ENCODE results near the gene BPIFA3.

Gene BPIFA3

DNA sequence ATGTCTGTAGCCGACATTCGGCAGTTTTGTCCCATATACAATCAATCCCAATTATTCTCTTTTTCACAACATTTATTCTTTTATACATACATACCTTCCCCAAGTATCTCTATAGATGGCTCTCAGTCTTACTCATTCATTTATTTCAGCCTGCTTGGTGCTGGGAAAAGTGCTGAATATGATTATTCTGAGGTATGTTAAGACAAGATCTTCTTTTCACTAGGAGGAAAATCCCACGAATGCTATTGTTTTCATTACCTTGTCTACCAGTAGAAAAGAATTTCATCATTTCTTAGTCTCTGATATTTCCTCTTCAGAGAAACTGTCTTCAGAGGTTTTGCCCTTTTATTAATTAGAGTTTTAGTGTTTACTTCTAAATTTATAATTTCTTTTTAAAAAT lies 13.7 kb upstream of the BPIFA3 start:
- no peak for DNase-seq (ENCODE audit: low read depth)
- no peak for TF ChIP-seq CTCF (IDR thresholded peaks at IDR 0.05; ENCODE audit: low read depth, low read length, missing control alignments)
- in situ Hi-C loops (cut with HindIII; ENCODE audit: low sequenced_read_pairs) = no loop called here

DNA sequence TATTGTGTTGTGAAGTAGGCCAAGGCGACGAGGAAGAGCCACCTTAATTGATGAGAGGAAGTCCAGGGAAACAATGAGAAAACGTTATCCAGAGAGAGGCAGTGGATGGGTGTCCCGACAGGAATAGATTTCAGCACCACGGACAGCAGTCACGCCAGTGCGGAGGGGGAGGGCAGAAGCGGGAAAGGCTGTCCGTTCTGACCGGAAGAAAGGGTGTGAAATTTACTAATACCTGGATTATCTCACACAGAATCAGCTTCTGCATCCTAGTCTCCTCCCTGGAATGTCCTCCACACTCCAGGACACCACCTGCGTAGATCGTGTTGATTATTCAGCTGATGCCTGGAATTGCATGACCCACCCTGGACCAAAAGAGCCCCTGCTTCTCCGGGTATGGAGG lies 7.4 kb upstream of the BPIFA3 start:
- in situ Hi-C loops (cut with HindIII; ENCODE audit: low sequenced_read_pairs) = no loop called here
- no peak overlapping the region for H3K4me3 ChIP-seq (ENCODE audit: low read depth, low read length)
- no peak for TF ChIP-seq CTCF (IDR thresholded peaks at IDR 0.05; ENCODE audit: low read depth, low read length, missing control alignments)
- DNase-seq (ENCODE audit: low read depth) = peak; percentile 49

More for the DNA sequence above, 13.7 kb upstream of the BPIFA3 start:
- H3K4me3 ChIP-seq (ENCODE audit: low read depth, low read length) = no peak overlapping the region

GRCh38 chr20:33210371-33210770 lies 6.8 kb upstream of the BPIFA3 start:
- in situ Hi-C loops (cut with HindIII; ENCODE audit: low sequenced_read_pairs) = no loop called here
- no peak for TF ChIP-seq CTCF (IDR thresholded peaks at IDR 0.05; ENCODE audit: low read depth, low read length, missing control alignments)
- DNase-seq (ENCODE audit: low read depth) = no peak
- H3K4me3 ChIP-seq (ENCODE audit: low read depth, low read length) = no peak overlapping the region

DNA sequence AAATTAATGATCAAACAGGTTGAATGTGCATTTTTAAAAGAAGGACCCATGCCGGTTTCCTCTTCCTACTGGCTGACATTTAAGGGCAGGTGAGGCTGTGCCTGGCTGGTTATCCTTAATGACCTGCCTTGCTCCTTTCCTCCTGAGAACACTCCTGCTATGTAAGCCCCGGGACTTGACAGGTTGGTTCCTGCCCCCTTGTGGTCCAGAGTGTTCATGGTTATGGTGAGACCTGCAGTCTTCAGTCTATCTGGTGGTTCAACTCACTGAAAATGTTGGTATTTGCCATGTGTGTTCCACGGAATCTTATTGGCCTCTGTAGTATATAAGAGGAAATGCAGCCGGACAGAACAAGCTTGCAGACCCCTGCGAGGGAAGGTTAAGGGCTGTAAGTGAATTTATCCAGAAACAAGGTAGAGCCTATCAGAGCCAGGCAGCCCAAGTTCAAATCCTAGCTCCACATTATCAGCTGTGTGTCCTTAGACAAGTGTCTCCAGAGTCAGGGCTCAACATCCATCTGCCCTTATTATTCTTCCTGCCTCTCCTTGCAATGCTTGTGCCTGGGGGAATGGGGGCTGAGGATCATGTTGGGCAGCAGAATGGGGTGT lies 5.2 kb upstream of the BPIFA3 start:
- in situ Hi-C loops (cut with HindIII; ENCODE audit: low sequenced_read_pairs) = no loop called here
- peak; percentile 55 for TF ChIP-seq CTCF (IDR thresholded peaks at IDR 0.05; ENCODE audit: low read depth, low read length, missing control alignments)
- DNase-seq (ENCODE audit: low read depth) = peak; percentile 6
- no peak overlapping the region for H3K4me3 ChIP-seq (ENCODE audit: low read depth, low read length)

GRCh38 chr20:33224399-33224798 lies 7.2 kb downstream of the BPIFA3 start:
- in situ Hi-C loops (cut with HindIII; ENCODE audit: low sequenced_read_pairs) = no loop called here
- TF ChIP-seq CTCF (IDR thresholded peaks at IDR 0.05; ENCODE audit: low read depth, low read length, missing control alignments) = no peak
- DNase-seq (ENCODE audit: low read depth) = no peak
- no peak overlapping the region for H3K4me3 ChIP-seq (ENCODE audit: low read depth, low read length)

- H3K4me3 ChIP-seq (ENCODE audit: low read depth, low read length) = no peak overlapping the region
- no peak for DNase-seq (ENCODE audit: low read depth)
- TF ChIP-seq CTCF (IDR thresholded peaks at IDR 0.05; ENCODE audit: low read depth, low read length, missing control alignments) = no peak
- in situ Hi-C loops (cut with HindIII; ENCODE audit: low sequenced_read_pairs) = no loop called here
These were observed 12.7 kb downstream of the BPIFA3 start for GRCh38 chr20:33229843-33230242.
